Measurements from ENCODE around the gene CHST9.

The CHST9 gene

DNA sequence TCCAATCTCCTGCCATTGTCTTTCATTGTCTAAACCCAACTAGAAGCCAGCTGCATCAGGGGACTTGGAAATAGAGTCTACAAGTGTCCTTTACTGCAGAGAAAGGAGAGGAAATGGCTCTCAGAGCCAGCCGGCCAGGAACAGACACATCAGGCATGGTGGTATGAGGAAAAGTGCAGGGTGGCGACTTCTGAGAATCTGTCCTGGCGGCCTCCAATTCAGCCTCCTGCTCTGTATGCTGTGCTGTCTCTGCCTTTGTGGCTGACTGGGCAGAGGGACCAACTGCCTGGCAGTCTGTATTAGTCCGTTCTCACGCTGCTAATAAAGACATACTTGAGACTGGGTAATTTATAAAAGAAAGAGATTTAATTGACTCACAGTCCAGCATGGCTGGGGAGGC, 282.8 kb downstream of the CHST9 start:
- no peak overlapping the region for H3K4me3 ChIP-seq (ENCODE audit: low read depth, low read length)
- TF ChIP-seq, protein P1, sequence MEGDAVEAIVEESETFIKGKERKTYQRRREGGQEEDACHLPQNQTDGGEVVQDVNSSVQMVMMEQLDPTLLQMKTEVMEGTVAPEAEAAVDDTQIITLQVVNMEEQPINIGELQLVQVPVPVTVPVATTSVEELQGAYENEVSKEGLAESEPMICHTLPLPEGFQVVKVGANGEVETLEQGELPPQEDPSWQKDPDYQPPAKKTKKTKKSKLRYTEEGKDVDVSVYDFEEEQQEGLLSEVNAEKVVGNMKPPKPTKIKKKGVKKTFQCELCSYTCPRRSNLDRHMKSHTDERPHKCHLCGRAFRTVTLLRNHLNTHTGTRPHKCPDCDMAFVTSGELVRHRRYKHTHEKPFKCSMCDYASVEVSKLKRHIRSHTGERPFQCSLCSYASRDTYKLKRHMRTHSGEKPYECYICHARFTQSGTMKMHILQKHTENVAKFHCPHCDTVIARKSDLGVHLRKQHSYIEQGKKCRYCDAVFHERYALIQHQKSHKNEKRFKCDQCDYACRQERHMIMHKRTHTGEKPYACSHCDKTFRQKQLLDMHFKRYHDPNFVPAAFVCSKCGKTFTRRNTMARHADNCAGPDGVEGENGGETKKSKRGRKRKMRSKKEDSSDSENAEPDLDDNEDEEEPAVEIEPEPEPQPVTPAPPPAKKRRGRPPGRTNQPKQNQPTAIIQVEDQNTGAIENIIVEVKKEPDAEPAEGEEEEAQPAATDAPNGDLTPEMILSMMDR (IDR thresholded peaks at IDR 0.05; ENCODE audit: low read depth, low read length) = no peak

DNA sequence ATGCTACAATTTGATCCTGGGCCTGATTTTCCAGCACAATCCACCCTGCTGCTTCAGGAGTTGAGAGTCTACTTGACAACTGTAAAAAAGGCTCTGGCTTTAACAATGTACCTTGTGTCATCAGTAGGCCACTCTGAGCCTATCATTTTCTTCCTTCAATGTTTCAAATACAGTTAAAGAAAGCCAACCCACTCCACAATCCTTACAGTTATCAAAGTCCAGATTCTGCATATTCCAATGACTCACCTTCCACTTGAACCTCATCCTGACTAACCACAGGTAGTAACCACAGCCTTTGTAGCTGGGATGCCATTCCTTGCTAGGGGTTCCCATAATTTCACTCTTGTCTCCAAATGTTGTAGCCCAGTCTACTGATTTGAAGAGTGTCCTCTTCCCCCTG, 284.1 kb downstream of the CHST9 start:
- H3K4me3 ChIP-seq (ENCODE audit: low read depth, low read length) = no peak overlapping the region
- TF ChIP-seq, protein P1 (IDR thresholded peaks at IDR 0.05; ENCODE audit: low read depth, low read length) = no peak

DNA sequence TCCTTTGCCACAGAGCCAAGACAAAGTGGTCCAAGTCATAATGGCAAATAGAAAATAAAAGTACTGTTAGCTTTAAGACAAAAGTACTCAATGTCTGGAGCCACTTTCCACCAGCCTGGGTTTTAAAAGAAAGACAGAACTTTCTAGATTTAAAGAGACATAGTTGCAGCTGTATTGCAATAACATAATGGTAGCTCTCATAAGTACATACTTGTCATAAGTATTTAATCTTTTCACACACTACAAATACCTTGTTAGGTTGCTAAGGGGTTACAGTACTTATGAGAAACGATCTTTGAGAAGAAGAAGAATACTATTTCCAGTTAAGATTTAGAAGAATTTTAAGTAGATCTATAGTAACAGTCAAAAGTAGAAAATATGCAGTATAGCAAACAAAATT, 290.7 kb downstream of the CHST9 start:
- TF ChIP-seq, protein P1 (IDR thresholded peaks at IDR 0.05; ENCODE audit: low read depth, low read length) = no peak
- no peak overlapping the region for H3K4me3 ChIP-seq (ENCODE audit: low read depth, low read length)

DNA sequence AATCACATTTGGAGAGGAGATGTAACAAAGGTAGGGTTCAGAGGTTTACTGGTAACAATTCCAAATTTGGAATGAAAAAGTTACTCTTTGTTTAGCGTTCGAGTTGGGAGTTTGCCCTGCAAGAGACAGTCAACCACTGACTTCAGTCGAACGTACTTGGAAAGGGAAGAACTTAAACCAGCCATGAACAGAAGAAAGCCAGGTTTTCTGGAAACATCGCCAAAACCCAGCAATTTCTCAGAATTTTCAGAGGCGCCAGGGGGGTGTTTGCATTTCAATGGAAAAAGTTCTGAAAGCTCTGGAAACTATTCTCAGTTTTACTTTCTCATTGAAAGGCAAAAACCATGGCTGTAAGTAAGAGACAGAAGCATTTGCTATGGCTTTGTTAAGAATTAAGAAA, 291.1 kb downstream of the CHST9 start:
- TF ChIP-seq, protein P1 (IDR thresholded peaks at IDR 0.05; ENCODE audit: low read depth, low read length) = no peak
- no peak overlapping the region for H3K4me3 ChIP-seq (ENCODE audit: low read depth, low read length)

DNA sequence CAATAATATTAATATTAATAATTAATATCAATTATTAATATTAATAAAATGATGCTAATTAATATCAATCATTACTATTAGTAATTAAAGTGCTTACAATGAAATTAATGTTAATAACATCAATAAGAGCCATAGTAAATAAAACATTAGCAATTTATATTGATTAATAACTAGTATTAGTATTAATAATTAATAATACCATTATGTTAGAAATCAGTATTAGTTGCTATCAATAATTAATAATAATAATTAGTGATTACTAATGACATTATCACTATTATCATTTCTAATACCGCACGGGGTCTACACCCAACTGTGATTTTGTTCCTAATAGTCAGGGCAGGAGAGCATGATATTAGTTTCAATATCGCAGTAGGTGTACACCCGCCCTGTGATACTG, 296.8 kb downstream of the CHST9 start:
- H3K4me3 ChIP-seq (ENCODE audit: low read depth, low read length) = no peak overlapping the region
- TF ChIP-seq, protein P1 (IDR thresholded peaks at IDR 0.05; ENCODE audit: low read depth, low read length) = no peak

DNA sequence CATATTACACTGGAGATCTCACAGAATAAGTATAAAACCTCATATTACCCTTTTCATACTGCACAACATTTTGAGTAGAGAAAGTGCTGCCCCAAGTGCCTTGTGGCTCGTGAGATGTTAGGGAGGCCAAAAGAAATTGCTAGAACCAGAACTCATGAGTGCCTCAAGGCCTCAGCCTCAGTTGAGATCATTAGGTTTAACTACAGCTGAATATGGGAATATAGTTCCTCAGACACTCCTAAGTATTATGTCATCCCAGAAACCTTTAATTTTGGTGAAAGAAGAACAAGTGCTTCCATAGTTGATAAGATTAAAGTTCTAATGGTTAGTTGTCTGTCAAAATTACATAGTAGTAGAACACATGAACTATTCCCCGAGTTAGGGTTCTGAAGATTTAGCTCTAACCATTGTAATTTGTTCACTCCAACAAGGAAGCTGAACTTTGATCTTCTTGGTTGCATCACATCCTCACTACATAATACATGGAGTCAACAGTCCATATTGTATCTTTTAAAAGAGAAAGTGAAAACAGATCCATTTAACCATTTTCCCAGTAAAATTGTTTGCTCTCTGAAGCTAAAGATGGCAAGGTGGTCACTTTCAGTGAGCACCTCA, 310.0 kb downstream of the CHST9 start:
- H3K4me3 ChIP-seq (ENCODE audit: low read depth, low read length) = no peak overlapping the region
- TF ChIP-seq, protein P1 (IDR thresholded peaks at IDR 0.05; ENCODE audit: low read depth, low read length) = no peak

DNA sequence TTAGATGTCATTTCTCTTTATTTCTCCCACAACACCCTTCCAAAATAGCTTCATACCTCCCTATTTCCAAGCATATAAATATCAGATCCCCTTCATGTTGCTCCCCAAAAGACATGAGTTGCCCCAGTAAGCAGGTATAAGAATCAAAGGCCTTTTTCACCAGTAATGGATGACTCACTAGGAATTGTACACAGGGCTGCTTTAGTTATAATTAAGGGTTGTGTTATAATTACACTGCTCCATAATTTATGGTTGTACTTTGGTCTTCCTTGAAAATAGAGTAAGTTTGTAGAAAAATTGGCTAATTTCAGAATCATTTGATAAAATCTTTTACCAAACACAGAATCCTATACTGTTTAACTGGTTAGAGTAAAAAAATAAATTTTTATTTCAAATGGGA, 310.8 kb downstream of the CHST9 start:
- TF ChIP-seq, protein P1 (IDR thresholded peaks at IDR 0.05; ENCODE audit: low read depth, low read length) = no peak
- no peak overlapping the region for H3K4me3 ChIP-seq (ENCODE audit: low read depth, low read length)

Measured in WI38 (cell line).